KMS-11 (cell line): Measurements from ENCODE around the gene DDHD1.

ENCODE experiments used
- H2AFZ ChIP-seq: fragments of 200-600 bp; sonication (generic); 2 replicates; pipeline ENCODE4 v1.6.1; 2016; ENCODE audit warnings: antibody characterized with exemption, mixed run types, low read depth
- H3K27ac ChIP-seq: fragments of 200-600 bp; sonication (generic); 2 replicates; pipeline ENCODE4 v1.6.1; 2016; ENCODE audit warnings: mild to moderate bottlenecking, mixed run types
- H3K27me3 ChIP-seq: fragments of 200-600 bp; sonication (generic); 2 replicates; pipeline ENCODE4 v1.6.1; 2017; ENCODE audit warnings: mild to moderate bottlenecking, low read depth, mixed run types, moderate library complexity; ENCODE audit not compliant: insufficient read depth
- H3K36me3 ChIP-seq: fragments of 200-600 bp; sonication (generic); 2 replicates; pipeline ENCODE4 v1.6.1; 2017; ENCODE audit warnings: mild to moderate bottlenecking, mixed run types; ENCODE audit not compliant: insufficient read depth
- H3K4me1 ChIP-seq: fragments of 200-600 bp; sonication (generic); 2 replicates; pipeline ENCODE4 v1.6.1; 2016; ENCODE audit warnings: mild to moderate bottlenecking, low read depth, mixed run types; ENCODE audit not compliant: poor library complexity, severe bottlenecking
- H3K4me2 ChIP-seq: fragments of 200-600 bp; sonication (generic); 2 replicates; pipeline ENCODE4 v1.7.0; 2016; ENCODE audit warnings: mild to moderate bottlenecking, mixed run types
- H3K4me3 ChIP-seq: fragments of 200-600 bp; sonication (generic); IDR thresholded peaks from 2 replicates; pipeline ENCODE4 v1.6.1; 2017; ENCODE audit warnings: low read depth, low read length, mixed read lengths; ENCODE audit not compliant: insufficient read depth
- H3K79me2 ChIP-seq: fragments of 200-600 bp; sonication (generic); 2 replicates; pipeline ENCODE4 v1.6.1; 2016; ENCODE audit warnings: low read depth, mixed run types; ENCODE audit not compliant: insufficient read depth
- H3K9ac ChIP-seq: fragments of 200-600 bp; sonication (generic); 2 replicates; pipeline ENCODE4 v1.6.1; 2016; ENCODE audit warnings: mild to moderate bottlenecking, mixed run types
- H4K20me1 ChIP-seq: fragments of 200-600 bp; sonication (generic); 2 replicates; pipeline ENCODE4 v1.6.1; 2016; ENCODE audit warnings: mild to moderate bottlenecking, mixed run types; ENCODE audit not compliant: insufficient read depth
- CTCF ChIP-seq: fragments of 200-600 bp; sonication (generic); conservative IDR thresholded peaks from 2 replicates; pipeline ENCODE4 v1.6.1; 2017; ENCODE audit warnings: low read depth, mild to moderate bottlenecking, antibody characterized with exemption, low read length, moderate library complexity, mixed read lengths

DDHD1 gene

DNA sequence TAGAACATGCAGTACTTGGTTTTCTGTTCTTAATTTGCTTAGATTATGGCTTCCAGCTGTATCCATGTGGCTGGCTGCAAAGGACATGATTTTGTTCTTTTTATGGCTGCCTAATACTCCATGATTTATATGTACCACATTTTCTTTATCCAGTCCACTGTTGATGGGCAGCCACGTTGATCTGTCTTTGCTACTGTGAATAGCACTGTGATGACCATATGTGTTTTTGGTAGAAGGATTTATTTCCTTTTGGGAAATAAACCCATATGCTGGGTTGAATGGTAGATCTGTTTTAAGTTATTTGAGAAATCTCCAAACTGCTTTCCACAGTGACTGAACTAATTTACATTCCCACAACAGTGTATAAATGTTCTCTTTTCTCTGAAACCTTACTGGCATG lies 116.1 kb downstream of the DDHD1 start:
- Histone ChIP-seq H3K4me3 (no peak overlapping the region), H3K27me3 (no peaks in the 10 kb centered on the region), H3K79me2 (no peaks in the 10 kb centered on the region), H3K4me2 (no peak overlapping the region), H4K20me1 (no peaks in the 10 kb centered on the region), H2AFZ (no peak overlapping the region), H3K27ac (no peak overlapping the region), H3K36me3 (no peaks in the 10 kb centered on the region), H3K9ac (no peak overlapping the region), H3K4me1 (no peaks in the 10 kb centered on the region)
- no peak for TF ChIP-seq CTCF

DNA sequence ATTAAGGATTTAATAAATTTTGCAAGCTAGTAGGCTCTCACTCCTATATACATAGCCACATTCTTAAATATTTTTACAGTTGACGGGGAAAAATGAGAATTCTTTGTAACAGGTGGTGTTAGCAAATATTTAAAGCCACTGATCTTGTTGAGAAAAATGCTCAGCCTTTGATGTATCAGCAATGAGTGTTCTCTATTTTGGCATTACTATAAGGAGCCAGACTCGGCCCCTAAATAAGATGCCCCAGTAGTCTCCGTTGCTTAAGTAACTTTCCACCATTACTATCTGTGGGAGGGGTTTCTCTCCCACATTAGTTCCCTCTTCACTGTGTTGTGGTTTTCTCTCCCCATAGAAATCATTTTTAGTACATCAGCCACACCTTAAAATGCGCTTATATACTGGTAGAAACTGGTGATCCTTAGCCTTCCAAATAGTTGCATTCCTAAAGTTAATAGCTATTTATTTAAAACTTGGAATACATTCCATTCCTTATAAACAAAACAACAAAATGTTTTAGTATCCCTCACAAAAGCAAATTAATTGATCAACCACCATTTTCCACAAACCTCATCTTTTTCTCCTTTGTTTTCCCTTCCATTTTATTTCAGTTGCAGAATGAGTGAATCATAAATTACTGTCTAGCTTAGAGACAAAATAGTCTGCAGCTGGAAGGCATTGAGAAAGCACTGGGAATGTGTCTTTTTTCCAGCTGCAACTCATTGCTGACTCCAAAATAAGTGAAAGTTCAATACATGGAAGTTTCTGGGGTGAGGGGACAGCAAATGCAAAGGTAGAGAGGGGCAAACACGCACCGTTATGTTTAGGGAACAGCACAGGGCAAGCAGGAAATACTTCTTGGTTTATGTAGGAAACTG lies 117.5 kb downstream of the DDHD1 start:
- Histone ChIP-seq H3K4me2 (no peak overlapping the region), H2AFZ (no peak overlapping the region), H3K4me3 (no peak overlapping the region), H4K20me1 (no peaks in the 10 kb centered on the region), H3K4me1 (no peaks in the 10 kb centered on the region), H3K36me3 (no peaks in the 10 kb centered on the region), H3K27ac (no peak overlapping the region), H3K79me2 (no peaks in the 10 kb centered on the region), H3K9ac (no peak overlapping the region), H3K27me3 (no peaks in the 10 kb centered on the region)
- TF ChIP-seq CTCF = no peak

DNA sequence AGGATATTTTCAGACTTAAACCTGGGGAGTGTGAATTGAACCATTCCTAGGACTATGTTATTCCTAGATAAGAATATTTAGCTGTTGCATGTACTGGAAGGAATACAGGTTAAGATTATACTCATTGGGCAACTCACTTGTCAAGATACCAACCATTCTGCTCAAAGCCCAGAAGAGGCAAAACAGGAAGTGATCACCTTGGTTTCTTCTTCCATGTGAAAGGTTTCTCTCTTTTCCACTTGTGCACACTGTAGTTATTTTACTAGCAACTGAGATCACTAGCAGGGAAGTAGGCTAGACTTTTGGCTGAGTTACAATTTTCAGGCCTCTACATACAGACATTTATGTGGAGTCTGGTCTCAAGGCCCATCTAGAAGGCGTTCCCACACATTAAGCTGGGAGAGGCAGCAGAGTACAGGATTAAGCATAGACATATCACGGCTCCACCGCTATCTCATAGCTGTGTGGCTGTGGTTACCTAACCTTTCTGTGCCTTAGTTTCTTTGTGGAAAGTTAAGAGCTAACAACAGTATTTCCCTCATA lies 118.4 kb downstream of the DDHD1 start:
- TF ChIP-seq CTCF = no peak
- Histone ChIP-seq H3K4me3 (no peak overlapping the region), H2AFZ (no peak overlapping the region), H3K4me2 (no peak overlapping the region), H3K9ac (no peak overlapping the region), H4K20me1 (no peaks in the 10 kb centered on the region), H3K27me3 (no peaks in the 10 kb centered on the region), H3K36me3 (no peaks in the 10 kb centered on the region), H3K27ac (no peak overlapping the region), H3K4me1 (no peaks in the 10 kb centered on the region), H3K79me2 (no peaks in the 10 kb centered on the region)

DNA sequence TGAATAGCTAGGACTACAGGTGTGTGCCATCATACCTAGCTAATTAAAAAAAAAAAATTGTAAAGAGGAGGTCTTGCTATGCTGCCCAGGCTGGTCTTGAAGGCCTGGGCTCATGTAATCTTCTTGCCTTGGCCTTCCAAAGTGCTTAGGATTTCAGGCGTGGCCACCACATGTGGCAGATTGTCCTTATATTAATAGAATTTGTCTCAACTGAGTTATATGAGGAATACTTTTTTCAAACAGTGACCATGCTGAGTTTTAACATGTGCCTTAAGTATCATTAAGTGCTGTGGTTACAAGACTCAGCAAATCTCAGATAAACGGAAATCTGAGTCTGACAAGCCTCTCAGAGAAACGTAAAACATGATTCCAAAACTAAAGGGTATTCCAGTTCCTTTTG lies 119.1 kb downstream of the DDHD1 start:
- no peak for TF ChIP-seq CTCF
- Histone ChIP-seq H3K27me3 (no peaks in the 10 kb centered on the region), H3K9ac (no peak overlapping the region), H3K4me2 (no peak overlapping the region), H3K4me3 (no peak overlapping the region), H4K20me1 (no peaks in the 10 kb centered on the region), H3K79me2 (no peaks in the 10 kb centered on the region), H3K4me1 (no peaks in the 10 kb centered on the region), H3K27ac (no peak overlapping the region), H3K36me3 (no peaks in the 10 kb centered on the region), H2AFZ (no peak overlapping the region)
